Measurements from ENCODE around the gene CCDC152.

GRCh38 chr5:42750507-42750906, 6.1 kb upstream of the CCDC152 start:
- TF ChIP-seq ZBTB7A (IDR thresholded peaks at IDR 0.05; ENCODE audit: low read depth), result no peak
- TF ChIP-seq EP300 (IDR thresholded peaks at IDR 0.05; ENCODE audit: borderline replicate concordance), result no peak
- TF ChIP-seq CREB1 (IDR thresholded peaks at IDR 0.05; ENCODE audit: low read depth), result no peak
- TF ChIP-seq EGR1 (IDR thresholded peaks at IDR 0.05), result no peak
- no peak for TF ChIP-seq TCF12 (IDR thresholded peaks at IDR 0.05; ENCODE audit: low read depth)
- TF ChIP-seq, protein P1, sequence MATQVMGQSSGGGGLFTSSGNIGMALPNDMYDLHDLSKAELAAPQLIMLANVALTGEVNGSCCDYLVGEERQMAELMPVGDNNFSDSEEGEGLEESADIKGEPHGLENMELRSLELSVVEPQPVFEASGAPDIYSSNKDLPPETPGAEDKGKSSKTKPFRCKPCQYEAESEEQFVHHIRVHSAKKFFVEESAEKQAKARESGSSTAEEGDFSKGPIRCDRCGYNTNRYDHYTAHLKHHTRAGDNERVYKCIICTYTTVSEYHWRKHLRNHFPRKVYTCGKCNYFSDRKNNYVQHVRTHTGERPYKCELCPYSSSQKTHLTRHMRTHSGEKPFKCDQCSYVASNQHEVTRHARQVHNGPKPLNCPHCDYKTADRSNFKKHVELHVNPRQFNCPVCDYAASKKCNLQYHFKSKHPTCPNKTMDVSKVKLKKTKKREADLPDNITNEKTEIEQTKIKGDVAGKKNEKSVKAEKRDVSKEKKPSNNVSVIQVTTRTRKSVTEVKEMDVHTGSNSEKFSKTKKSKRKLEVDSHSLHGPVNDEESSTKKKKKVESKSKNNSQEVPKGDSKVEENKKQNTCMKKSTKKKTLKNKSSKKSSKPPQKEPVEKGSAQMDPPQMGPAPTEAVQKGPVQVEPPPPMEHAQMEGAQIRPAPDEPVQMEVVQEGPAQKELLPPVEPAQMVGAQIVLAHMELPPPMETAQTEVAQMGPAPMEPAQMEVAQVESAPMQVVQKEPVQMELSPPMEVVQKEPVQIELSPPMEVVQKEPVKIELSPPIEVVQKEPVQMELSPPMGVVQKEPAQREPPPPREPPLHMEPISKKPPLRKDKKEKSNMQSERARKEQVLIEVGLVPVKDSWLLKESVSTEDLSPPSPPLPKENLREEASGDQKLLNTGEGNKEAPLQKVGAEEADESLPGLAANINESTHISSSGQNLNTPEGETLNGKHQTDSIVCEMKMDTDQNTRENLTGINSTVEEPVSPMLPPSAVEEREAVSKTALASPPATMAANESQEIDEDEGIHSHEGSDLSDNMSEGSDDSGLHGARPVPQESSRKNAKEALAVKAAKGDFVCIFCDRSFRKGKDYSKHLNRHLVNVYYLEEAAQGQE (IDR thresholded peaks at IDR 0.05; ENCODE audit: low read depth), result no peak
- no peak for TF ChIP-seq RAD21 (IDR thresholded peaks at IDR 0.05; ENCODE audit: low read depth)
- TF ChIP-seq YY1 (IDR thresholded peaks at IDR 0.05; ENCODE audit: low read depth), result no peak
- TF ChIP-seq, protein P2, sequence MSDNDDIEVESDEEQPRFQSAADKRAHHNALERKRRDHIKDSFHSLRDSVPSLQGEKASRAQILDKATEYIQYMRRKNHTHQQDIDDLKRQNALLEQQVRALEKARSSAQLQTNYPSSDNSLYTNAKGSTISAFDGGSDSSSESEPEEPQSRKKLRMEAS (IDR thresholded peaks at IDR 0.05), result no peak
- no peak for TF ChIP-seq TAF1 (IDR thresholded peaks at IDR 0.05; ENCODE audit: low read depth)
- no peak for TF ChIP-seq CEBPB (IDR thresholded peaks at IDR 0.05)
- TF ChIP-seq USF1 (IDR thresholded peaks at IDR 0.05), result no peak
- no peak for TF ChIP-seq TEAD4 (IDR thresholded peaks at IDR 0.05)

Measured in Ishikawa (cell line).